Activated T-helper 17 cell treated with anti-CD3 and anti-CD28 coated beads, Interleukin-2, amount 50 U/mL, for 72 hours (primary cell): ENCODE data around the gene STRN3. TPM values are rescaled to one million over a fixed set of nuclear protein-coding genes. Genes with fewer than 3 reads are reported as not detected.
A peak's percentile ranks its signal among the peaks of the same experiment; 100 is the strongest.
"Not testable (repeated sequence)": the region's sequence is repeated elsewhere in the genome, so short reads cannot be mapped to it uniquely, and the experiment has no call there.

ENCODE experiments used
- ATAC-seq: fragments of 150-1000 bp; cut with Tn5 transposase; replicated peaks from 2 replicates; pipeline ENCODE4 v1.10.0; 2021; ENCODE audit warnings: mild to moderate bottlenecking, moderate library complexity
- H3K27ac Mint-ChIP-seq: one replicate; pipeline ENCODE4 v1.8.0; 2022; ENCODE audit warnings: mixed read lengths
- H3K27me3 Mint-ChIP-seq: one replicate; pipeline ENCODE4 v1.8.0; 2022; ENCODE audit warnings: mixed read lengths
- H3K36me3 Mint-ChIP-seq: one replicate; pipeline ENCODE4 v1.8.0; 2022; ENCODE audit warnings: low read depth, mild to moderate bottlenecking, mixed read lengths
- H3K4me1 Mint-ChIP-seq: one replicate; pipeline ENCODE4 v1.8.0; 2022; ENCODE audit warnings: mixed read lengths
- H3K4me3 Mint-ChIP-seq: one replicate; pipeline ENCODE4 v1.8.0; 2022; ENCODE audit warnings: mild to moderate bottlenecking, mixed read lengths
- H3K9me3 Mint-ChIP-seq: one replicate; pipeline ENCODE4 v1.8.0; 2022; ENCODE audit warnings: mixed read lengths
- total RNA-seq, 2 donors: library from RNA; stranded (reverse); gene quantifications; one replicate each; pipeline ENCODE4 v1.2.3, GENCODE V29; 2022

STRN3 gene
- total RNA-seq, 2 donors from 2014 or later, result 18.6 to 31.1 TPM

GRCh38 chr14:30907659-30908057, 118.5 kb downstream of the STRN3 start:
- H3K4me3 Mint-ChIP-seq, result no peak overlapping the region
- ATAC-seq, result no peak
- H3K4me1 Mint-ChIP-seq, result no peaks in the 10 kb centered on the region
- H3K27me3 Mint-ChIP-seq, result no peaks in the 10 kb centered on the region
- peaks cover 41% of the 10 kb centered on the region for H3K36me3 Mint-ChIP-seq
- H3K27ac Mint-ChIP-seq, result no peak overlapping the region
- H3K9me3 Mint-ChIP-seq, result no peaks in the 10 kb centered on the region

GRCh38 chr14:30906752-30907658, 119.2 kb downstream of the STRN3 start:
- Mint-ChIP-seq H3K4me1 (no peaks in the 10 kb centered on the region), H3K9me3 (no peaks in the 10 kb centered on the region), H3K27me3 (no peaks in the 10 kb centered on the region), H3K4me3 (no peak overlapping the region), H3K36me3 (peaks cover 45% of the 10 kb centered on the region), H3K27ac (no peak overlapping the region)
- no peak for ATAC-seq

- Mint-ChIP-seq H3K36me3 (peaks cover 66% of the 10 kb centered on the region), H3K9me3 (no peaks in the 10 kb centered on the region), H3K27me3 (no peaks in the 10 kb centered on the region), H3K4me3 (no peak overlapping the region), H3K4me1 (peaks cover 1% of the 10 kb centered on the region), H3K27ac (peak overlapping the region; percentile 39)
- ATAC-seq, result no peak
Measured at GRCh38 chr14:30903285-30904124, 122.7 kb downstream of the STRN3 start.

GRCh38 chr14:30897121-30897520, 129.1 kb downstream of the STRN3 start:
- H3K27me3 Mint-ChIP-seq, H3K9me3 Mint-ChIP-seq, H3K4me1 Mint-ChIP-seq, ATAC-seq, H3K27ac Mint-ChIP-seq, H3K4me3 Mint-ChIP-seq: not testable (repeated sequence)
- H3K36me3 Mint-ChIP-seq, result peaks cover 84% of the 10 kb centered on the region

GRCh38 chr14:30896435-30896834, 129.7 kb downstream of the STRN3 start:
- Mint-ChIP-seq H3K27ac (peak overlapping the region; percentile 35), H3K4me1 (peaks cover 4% of the 10 kb centered on the region), H3K9me3 (no peaks in the 10 kb centered on the region), H3K4me3 (no peak overlapping the region), H3K36me3 (peaks cover 77% of the 10 kb centered on the region), H3K27me3 (no peaks in the 10 kb centered on the region)
- ATAC-seq, result no peak

GRCh38 chr14:30894923-30895515, 131.2 kb downstream of the STRN3 start:
- Mint-ChIP-seq H3K36me3 (peaks cover 63% of the 10 kb centered on the region), H3K27ac (no peak overlapping the region), H3K4me3 (no peak overlapping the region), H3K27me3 (no peaks in the 10 kb centered on the region), H3K9me3 (no peaks in the 10 kb centered on the region), H3K4me1 (peaks cover 4% of the 10 kb centered on the region)
- no peak for ATAC-seq

- Mint-ChIP-seq H3K9me3 (no peaks in the 10 kb centered on the region), H3K4me3 (no peak overlapping the region), H3K27ac (no peak overlapping the region), H3K36me3 (peaks cover 51% of the 10 kb centered on the region), H3K27me3 (no peaks in the 10 kb centered on the region), H3K4me1 (peaks cover 4% of the 10 kb centered on the region)
- no peak for ATAC-seq
Measured at GRCh38 chr14:30893819-30894218, 132.4 kb downstream of the STRN3 start.

GRCh38 chr14:30889244-30889594, 137.0 kb downstream of the STRN3 start:
- no peaks in the 10 kb centered on the region for H3K9me3 Mint-ChIP-seq
- no peak for ATAC-seq
- no peaks in the 10 kb centered on the region for H3K27me3 Mint-ChIP-seq
- no peaks in the 10 kb centered on the region for H3K4me1 Mint-ChIP-seq
- no peak overlapping the region for H3K4me3 Mint-ChIP-seq
- H3K36me3 Mint-ChIP-seq, result peaks cover 5% of the 10 kb centered on the region
- no peak overlapping the region for H3K27ac Mint-ChIP-seq

- Mint-ChIP-seq H3K9me3 (no peaks in the 10 kb centered on the region), H3K27ac (no peak overlapping the region), H3K4me1 (no peaks in the 10 kb centered on the region), H3K36me3 (no peaks in the 10 kb centered on the region), H3K27me3 (no peaks in the 10 kb centered on the region), H3K4me3 (no peak overlapping the region)
- ATAC-seq, result no peak
Measured at GRCh38 chr14:30888480-30889243, 137.5 kb downstream of the STRN3 start.

GRCh38 chr14:30885840-30886740, 140.1 kb downstream of the STRN3 start:
- no peak overlapping the region for H3K27ac Mint-ChIP-seq
- no peak for ATAC-seq
- no peaks in the 10 kb centered on the region for H3K4me1 Mint-ChIP-seq
- no peaks in the 10 kb centered on the region for H3K27me3 Mint-ChIP-seq
- no peaks in the 10 kb centered on the region for H3K36me3 Mint-ChIP-seq
- no peak overlapping the region for H3K4me3 Mint-ChIP-seq
- no peaks in the 10 kb centered on the region for H3K9me3 Mint-ChIP-seq

GRCh38 chr14:30884901-30885300, 141.3 kb downstream of the STRN3 start:
- no peaks in the 10 kb centered on the region for H3K27me3 Mint-ChIP-seq
- no peak for ATAC-seq
- H3K9me3 Mint-ChIP-seq, result no peaks in the 10 kb centered on the region
- no peak overlapping the region for H3K4me3 Mint-ChIP-seq
- H3K27ac Mint-ChIP-seq, result no peak overlapping the region
- H3K36me3 Mint-ChIP-seq, result no peaks in the 10 kb centered on the region
- no peaks in the 10 kb centered on the region for H3K4me1 Mint-ChIP-seq

GRCh38 chr14:30883508-30884294, 142.5 kb downstream of the STRN3 start:
- no peaks in the 10 kb centered on the region for H3K4me1 Mint-ChIP-seq
- H3K4me3 Mint-ChIP-seq, result no peak overlapping the region
- no peaks in the 10 kb centered on the region for H3K36me3 Mint-ChIP-seq
- peak; percentile 16 for ATAC-seq
- no peaks in the 10 kb centered on the region for H3K9me3 Mint-ChIP-seq
- H3K27ac Mint-ChIP-seq, result no peak overlapping the region
- no peaks in the 10 kb centered on the region for H3K27me3 Mint-ChIP-seq

- no peak overlapping the region for H3K27ac Mint-ChIP-seq
- no peaks in the 10 kb centered on the region for H3K36me3 Mint-ChIP-seq
- ATAC-seq, result no peak
- no peaks in the 10 kb centered on the region for H3K9me3 Mint-ChIP-seq
- H3K4me1 Mint-ChIP-seq, result no peaks in the 10 kb centered on the region
- no peak overlapping the region for H3K4me3 Mint-ChIP-seq
- H3K27me3 Mint-ChIP-seq, result peaks cover 4% of the 10 kb centered on the region
Measured at GRCh38 chr14:30882431-30882830, 143.7 kb downstream of the STRN3 start.
